Nucleus accumbens (tissue), 56 donors: ENCODE measurements around the gene ZNF157.
"Not testable (repeated sequence)": the region's sequence is repeated elsewhere in the genome, so short reads cannot be mapped to it uniquely, and the experiment has no call there.

Experiments
- DNase-seq, 56 donors: peaks; one replicate each; lab custom pipeline; 2025; lab: John Stamatoyannopoulos, UW

Gene ZNF157

DNA sequence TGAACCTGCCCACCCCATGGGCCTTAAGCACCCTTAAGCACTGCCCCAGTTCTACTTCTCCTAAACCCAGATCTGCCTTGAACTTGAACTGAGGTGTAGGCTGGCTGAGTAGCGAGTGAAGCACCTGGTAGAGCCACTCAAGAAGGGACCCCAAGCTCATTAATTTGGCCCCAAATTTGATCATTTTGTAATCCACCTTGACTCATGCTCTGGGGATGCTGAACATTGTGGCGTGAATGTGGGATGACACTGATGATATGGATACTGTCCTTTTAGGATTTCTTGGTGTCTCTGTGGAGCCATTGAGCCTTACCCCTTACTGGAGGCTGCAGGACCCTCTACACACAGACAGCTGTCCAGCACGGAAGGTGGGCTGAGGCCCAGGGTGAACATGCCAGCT is at the start of gene ZNF157:
ZNF157 (plus strand) TSS at position 301 of the 400 bp plus-strand sequence; CDS start at position 392, 91 bp downstream.
- no peak for DNase-seq

DNA sequence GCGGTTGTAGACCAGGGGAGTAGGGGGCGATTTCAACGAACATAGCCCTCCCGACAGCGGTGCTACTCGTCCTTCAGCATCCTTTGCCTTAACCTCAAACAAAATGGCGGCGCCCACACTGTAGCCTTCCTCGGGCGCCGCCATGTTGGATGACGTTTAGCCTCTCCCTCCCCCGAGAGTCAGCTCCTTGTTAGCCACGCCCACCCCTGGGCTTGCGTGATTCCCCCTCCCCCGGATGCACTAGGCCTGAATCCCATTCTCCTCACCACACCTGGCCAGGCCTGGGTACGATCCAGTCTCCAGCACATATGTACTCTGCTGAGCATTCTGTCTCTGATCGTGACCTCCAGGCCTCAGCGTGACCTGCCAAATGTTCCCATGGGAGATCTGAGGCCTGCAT is 49.0 kb upstream of the ZNF157 start:
- peak in 54 of 56 donors; percentile 1 to 83 (median 44) for DNase-seq

DNA sequence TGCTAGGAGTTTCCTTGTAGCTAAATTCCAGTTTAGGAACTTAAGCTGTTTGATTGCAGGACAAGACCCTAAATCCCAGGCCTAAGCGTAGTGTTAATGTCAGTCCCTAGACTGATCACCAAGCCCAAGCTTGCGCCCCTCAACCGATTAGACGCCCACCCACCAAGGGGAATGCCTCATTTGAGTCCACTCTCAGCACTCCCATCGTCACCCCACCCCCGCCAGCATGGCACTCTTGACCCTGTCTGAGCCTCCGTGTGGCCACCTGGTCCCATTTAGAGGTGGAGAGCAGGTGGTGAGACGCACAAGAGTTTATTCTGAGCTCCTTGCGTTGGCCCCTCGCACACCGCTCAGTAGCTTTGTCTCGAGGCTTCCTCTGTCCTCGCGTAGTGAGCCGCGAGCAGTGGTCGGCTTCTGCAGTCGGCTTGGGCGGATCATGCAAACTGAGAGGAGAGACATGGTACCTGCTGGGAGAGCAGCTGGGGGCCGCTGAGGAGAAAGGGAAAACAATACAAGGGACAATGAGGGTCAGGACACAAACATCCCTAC is 48.5 kb upstream of the ZNF157 start:
- DNase-seq, result no peak

- DNase-seq, result no peak
These were observed 42.5 kb upstream of the ZNF157 start for GRCh38 chrX:47327902-47328301.

DNA sequence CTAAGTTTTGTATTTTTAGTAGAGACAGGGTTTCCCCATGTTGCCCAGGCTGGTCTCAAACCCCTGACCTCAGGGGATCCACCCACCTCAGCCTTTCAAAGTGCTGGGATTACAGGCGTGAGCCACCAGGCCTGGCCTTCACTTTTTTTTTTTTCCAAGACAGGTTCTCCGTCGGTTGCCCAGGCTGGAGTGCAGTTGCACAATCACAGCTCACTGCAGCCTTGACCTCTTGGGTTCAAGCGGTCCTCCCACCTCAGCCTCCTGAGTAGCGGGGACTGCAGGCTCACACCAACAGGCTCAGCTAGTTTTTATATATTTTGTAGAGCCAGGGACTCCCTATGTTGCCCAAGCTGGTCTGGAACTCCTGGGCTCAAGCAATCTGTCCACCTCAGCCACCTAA is 37.6 kb upstream of the ZNF157 start:
- DNase-seq, result not testable (repeated sequence)

GRCh38 chrX:47351706-47352105 is 18.7 kb upstream of the ZNF157 start:
- DNase-seq, result peak in 3 of 56 donors; percentile 0

DNA sequence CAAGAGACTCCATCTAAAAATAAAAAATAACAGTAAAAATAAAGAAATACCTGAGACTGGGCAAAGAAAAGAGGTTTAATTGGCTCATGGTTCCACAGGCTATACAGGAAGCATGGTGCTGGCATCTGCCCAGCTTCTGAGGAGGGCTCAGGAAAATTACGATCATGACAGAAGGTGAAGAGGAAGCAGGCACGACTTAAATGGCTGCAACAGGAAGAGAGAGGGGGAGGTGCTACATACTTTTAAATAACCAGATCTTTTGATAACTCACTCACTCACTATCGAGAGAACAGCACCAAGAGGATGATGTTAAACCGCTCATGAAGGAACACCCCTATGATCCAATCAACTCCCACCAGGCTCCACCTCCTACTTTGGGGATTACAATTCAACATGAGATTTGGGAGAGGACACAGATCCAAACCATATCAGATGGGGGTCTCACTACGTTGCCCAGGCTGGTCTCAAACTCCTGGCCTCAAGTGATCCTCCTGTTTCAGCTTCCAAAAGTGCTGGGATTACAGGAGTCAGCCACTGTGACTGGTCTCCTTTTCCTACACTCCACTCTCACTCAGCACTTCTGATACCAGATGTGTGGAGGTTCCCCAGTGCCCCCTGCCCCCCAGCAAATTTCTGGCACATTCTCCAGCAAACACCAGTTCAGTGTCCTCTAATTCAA is 11.9 kb upstream of the ZNF157 start:
- no peak for DNase-seq

DNA sequence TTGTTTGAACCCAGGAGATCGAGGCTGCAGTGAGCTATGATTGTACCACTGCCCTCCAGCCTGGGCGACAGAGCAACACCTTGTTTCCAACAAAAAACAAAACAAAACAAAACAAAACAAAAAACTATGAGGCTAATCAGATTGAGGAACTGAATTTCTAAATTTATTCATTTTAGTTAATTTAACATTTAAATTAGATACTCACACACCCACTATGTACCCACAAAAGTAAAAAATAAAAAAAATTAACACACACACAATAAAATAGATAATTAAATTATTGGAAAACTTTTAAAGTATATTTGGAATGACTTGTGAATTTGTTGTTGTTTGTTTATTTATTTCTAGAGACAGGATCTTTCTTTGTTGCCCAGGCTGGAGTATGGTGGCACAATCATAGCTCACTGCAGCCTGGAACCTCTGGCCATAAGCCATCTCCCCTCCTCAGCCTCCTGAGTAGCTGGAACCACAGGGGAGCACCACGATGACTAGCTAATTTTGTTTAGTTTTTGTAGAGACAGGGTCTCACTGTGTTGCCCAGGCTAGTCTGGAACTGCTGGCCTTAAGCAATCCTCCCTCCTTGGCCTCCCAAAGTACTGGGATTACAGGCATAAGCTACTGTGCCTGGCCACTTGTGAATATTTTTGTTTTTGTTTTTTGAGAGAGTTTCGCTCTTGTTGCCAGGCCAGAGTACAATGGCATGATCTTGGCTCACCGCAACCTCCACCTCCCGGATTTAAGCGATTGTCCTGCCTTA is 9.8 kb upstream of the ZNF157 start:
- DNase-seq, result no peak

- DNase-seq, result peak; percentile 9 to 91 (median 75)
These were observed 8.6 kb upstream of the ZNF157 start for GRCh38 chrX:47361538-47362511.

DNA sequence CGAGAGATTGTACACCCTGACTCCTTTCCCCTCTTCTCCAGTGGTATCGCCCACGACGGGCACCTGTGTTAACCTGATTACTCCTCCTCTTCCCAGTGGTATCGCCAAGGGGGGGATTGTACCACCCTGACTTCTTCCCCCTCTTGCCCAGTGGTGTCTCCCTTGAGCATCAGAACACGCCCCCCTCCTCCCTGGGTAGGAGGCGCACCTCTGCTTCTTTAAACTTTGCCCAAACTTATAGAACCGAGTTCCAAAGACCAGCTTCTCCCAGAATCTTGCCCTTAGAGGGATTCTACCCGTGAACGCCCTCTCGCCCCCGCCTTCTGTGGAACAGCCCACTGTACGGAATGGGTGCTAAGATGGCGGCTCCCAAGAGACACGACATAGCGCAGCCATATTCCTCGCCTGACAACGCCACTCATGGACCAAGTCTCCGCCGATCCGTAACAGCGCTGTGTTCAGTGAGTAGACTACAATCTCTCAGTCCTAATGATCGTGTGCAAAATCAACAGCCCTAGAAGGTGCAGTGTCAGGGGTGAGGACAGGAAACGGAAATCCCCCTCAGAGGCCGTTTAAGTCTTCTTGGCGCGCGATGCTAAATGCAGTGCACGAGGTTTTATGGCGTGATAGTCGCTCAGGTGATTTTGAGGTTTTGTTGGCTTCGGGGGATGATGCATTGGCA is 4.2 kb upstream of the ZNF157 start:
- DNase-seq, result peak in 55 of 56 donors; percentile 9 to 85 (median 60)

GRCh38 chrX:47373198-47373597 is 2.8 kb downstream of the ZNF157 start:
- no peak for DNase-seq

DNA sequence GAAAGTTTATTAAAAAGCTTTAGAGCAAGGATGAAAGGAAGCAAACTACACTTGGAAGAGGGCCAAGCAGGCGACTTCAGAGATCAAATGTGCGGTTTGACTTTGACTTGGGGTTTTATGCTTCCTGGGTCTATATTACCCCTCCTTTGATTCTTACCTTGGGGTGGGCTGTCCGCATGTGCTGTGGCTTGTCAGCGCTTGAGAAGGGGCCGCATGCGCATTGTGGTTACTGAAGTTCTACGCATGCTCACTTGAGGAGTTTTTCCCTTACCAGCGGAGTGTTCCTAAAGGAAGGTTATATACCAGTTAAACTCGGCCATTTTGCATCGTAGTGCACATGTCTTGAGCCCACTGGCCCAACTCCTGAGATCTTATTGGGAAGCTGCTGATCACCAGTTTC is 9.9 kb downstream of the ZNF157 start:
- peak in 2 of 56 donors; percentile 0 to 2 for DNase-seq

GRCh38 chrX:47380837-47381236 is 10.5 kb downstream of the ZNF157 start:
- not testable (repeated sequence) for DNase-seq

DNA sequence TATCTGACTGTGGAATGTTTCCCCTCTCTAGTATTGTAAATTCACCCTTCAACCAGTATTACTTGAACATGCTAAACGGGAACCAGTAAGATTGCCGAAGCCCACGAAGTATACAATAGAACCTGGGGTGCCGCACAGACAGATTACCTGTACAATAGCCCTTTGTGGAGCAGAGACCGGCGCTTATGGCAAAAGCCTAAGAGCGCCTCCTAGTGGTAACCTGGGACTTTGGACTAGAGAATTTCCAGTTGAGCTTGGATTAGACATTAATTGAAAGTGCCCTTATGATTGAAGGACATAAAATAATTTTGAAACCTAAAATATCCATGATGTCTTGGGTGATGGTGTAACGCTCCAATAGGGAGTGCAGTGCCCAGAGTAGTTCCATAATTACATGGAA is 14.1 kb downstream of the ZNF157 start:
- DNase-seq, result peak in 50 of 56 donors; percentile 0 to 73 (median 22)

DNA sequence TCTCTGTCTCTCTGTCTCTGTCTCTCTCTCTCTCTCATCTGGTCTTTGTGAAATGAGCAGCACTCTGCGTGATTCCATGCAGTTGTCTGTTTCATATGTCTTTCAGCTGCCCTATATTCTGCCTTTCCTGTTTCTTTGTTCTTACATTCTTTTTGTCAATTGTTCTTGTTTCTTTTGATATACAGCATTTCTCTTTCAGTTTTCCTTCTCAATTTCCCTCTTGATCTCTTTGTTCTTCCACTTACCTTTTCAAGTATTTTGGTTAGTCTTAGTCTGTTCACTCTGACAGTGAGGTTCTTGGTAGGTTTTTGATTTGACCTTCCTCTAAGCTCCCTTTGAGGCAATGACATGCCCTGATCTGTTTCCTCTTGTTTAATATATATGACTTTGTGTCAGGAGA is 20.4 kb downstream of the ZNF157 start:
- no peak for DNase-seq

GRCh38 chrX:47413179-47413594 is 42.8 kb downstream of the ZNF157 start:
- no peak for DNase-seq

DNA sequence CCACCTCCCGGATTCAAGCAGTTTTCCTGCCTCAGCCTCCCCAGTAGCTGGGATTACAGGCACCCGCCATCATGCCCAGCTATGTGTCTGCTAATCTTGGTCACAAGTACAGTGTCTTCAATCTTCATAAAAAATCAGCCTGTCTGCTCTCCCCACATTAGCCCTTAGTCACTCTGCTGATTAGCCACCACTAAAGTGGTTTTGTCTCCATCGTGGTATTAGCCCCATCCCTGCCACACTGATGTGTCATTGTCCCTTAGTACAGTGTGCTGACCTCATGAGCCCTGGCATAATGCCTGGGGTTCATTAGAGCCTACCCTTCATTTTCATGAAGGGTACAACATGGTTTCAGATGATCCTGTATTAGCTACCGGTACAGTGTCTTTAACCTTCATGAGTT is 49.9 kb downstream of the ZNF157 start:
- DNase-seq, result no peak

DNA sequence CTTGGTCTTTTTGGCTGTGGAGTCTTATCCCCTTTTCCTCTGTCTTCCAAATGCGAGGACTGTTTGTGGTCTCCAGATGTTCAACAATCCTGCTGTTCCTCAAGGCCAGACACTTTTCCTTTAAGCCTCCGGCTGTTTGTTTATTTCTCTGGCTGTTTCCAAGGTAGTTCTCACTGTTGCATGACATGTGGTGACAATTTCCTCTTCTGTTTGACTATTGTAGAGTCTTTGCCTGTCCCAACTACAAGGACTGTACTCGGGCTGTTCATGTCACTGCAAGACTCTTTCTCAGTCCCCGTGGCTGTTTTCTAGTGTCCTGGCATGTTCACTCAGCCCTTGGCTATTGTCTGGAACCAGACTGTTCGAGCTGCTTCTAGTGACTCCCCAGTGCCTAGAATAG is 50.6 kb downstream of the ZNF157 start:
- DNase-seq, result no peak

- DNase-seq, result no peak
These were observed 52.1 kb downstream of the ZNF157 start for GRCh38 chrX:47422444-47422843.

DNA sequence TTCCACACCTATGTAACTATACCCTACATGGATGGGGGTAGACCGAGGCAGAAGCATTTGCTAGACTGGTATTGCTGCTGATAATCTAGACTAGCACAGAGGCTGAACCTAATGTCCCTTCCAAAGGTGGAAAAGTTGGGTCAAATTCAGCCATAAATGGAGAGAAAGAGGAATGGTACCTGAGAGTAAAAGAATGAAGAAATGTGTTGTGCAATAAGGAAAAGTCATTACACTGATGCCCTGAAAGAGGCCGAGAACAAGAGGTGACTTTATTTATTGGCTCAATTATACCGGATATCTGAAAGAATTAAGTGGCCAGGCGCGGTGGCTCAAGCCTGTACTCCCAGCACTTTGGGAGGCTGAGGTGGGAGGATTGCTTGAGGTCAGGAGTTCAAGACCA is 60.5 kb downstream of the ZNF157 start:
- no peak for DNase-seq
